GM18517 (cell line): ENCODE measurements around the gene EMX2.

Experiments
- ATAC-seq: cut with Tn5 transposase; IDR thresholded peaks from one replicate; pipeline ENCODE4 v1.9.1; 2021; ENCODE audit warnings: mild to moderate bottlenecking, moderate library complexity; ENCODE audit not compliant: unreplicated experiment

EMX2 gene

GRCh38 chr10:117596706-117597105, 54.2 kb downstream of the EMX2 start:
- no peak for ATAC-seq

DNA sequence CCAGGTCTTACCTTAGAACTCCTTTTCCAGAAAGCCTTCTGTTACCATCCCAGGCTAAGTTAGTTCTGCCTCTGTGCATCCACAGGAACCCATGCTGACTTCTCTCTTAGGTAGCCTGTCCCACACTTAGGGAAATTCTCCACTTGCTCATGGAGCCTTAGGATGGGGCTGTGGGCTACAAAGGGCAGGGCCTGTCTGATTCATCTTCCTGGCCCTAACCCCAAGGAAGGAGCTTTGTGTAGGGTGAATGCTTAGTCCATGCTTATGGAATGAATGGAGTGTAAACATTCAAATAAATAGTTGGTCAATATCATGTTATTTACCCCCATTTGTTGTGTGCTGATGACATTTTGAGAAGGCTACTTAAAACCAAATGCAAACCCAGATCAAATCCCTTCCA, 54.7 kb downstream of the EMX2 start:
- no peak for ATAC-seq
